Hematopoietic multipotent progenitor cell treated with erythropoietin and hydrocortisone succinate and interleukin-3 and kit ligand, for 8 days (in vitro differentiated cells): ENCODE data around the gene RAPGEFL1.
"Not testable (repeated sequence)": the region's sequence is repeated elsewhere in the genome, so short reads cannot be mapped to it uniquely, and the experiment has no call there.

Experiments
- DNase-seq: peaks from one replicate; pipeline ENCODE4 v3.0.0-alpha.2; 2015

The RAPGEFL1 gene

DNA sequence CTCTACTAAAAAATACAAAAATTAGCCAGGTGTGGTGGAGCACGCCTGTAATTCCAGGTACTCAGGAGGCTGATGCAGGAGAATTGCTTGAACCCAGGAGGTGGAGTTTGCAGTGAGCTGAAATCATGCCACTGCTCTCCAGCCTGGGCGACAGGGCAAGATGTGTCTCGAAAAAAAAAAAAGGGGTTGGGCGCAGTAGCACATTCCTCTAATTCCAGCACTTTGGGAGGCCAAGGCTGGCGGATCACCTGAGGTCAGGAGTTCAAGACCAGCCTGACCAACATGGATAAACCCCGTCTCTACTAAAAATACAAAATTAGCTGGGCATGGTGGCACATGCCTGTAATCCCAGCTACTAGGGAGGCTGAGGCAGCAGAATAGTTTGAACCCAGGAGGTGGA, 36.6 kb downstream of the RAPGEFL1 start:
- DNase-seq = not testable (repeated sequence)

DNA sequence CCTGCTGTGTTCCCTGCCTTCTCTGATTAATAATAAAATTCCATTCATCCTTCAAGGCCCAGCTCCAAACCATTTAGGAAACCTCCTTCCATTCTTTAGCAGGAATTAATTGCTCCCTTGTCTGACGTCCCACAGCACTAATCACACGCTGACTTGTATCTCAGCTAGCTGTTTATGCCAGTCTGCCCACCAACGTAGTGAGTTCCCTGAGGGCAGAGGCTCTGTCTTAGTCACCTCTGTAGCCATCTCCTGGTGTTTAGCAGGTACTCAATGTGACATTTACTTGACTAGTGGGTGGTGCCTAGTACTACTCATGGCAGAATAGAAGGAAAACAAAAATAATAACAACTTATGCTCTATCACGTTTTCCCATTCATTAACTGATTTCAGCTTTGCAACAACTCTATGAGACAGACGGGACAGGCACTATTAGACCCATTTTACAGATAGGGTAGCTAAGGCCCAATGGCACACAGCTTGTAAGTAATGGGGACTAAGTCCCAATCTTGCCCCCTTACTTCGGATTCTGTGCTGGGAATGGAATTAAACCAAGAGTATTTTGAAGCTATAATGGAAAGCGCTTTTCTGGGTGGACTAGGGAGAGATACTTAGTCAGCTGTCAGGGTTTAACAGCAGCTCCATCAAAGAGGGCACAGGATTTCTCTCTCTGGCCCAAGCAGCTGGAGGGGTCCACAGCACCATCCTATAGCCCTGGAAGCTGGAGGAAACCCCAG, 40.9 kb downstream of the RAPGEFL1 start:
- DNase-seq = no peak

DNA sequence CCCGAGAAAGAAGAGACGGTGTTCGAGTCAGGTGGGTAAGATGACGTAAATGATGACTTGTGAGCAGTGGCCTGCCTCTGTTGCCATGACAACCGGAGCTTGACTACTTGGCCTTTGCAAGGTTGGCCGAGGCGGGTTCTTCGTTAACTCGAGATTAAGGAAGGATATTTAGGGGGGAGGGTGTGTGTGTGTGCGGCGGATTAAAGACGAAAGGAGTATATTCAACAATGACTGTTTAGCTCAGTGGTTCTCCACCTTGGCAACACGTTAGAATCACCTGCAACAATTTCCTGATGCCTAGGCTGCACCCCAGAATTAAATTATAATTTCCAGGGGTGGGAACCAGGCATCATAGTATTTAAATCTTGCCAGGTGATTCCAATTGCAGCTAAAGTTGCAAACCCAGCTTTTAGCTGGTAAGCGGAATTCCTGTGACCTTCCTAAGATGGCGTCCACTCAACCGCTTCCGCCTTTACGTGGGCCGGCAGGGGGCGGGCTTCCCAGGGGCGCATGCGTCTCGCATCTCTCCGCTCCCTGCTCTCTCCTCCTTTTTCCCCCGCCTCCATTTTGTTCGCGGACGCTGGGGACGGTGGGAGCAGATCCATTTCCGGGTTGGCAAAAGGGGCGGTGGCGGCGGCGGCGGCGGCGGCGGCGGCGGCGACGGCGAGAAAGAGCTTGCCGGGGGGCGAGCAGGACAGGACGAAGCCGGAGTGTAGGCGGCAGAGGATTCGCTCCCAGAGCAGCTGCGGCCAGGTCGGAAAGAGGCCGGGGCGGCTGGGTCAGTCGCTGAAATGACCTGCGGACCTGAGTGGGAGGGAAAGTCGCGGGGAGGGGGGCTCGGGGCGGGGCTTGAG, 41.7 kb downstream of the RAPGEFL1 start, which contains the start of gene WIPF2:
WIPF2 (plus strand) TSS at position 565 of the 854 bp plus-strand sequence. CDS start 37,156 bp downstream, outside the sequence.
- DNase-seq = peak; percentile 98

DNA sequence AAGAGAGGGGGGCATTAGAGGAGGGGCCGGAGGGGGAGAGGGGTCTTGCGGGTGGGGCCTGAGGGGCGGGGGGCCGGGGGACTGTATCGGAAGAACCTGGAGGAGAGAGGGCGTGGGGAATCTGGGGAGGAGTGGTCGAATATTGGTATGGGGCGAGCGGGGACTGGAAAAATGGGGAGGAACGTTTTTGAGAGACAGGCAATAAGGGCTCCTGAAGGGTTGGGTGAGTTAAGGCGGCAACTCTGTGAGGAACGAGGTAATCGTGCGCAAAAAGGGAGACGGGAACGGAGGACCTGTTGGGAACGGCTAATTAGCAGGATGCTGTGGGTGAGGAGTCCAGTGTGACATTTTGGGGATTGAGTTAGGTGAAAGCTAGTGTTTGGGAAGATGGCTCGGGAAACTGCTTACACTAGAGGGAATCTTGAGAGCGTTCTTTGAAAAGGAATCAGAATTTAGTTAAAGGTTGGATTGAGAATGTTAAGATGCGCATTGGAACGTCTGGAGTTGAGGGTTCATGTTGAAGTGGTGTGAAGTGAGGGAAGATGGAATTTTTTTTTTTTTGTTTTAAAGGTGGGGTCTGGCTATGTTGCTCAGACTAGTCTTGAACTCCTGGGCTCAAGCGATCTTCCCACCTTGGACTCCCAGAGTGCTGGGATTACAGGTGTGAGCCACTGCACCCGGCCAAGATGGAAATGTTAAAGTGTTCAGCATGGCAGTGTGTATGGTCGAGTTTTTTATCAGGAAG, 42.5 kb downstream of the RAPGEFL1 start:
- DNase-seq = peak; percentile 56

DNA sequence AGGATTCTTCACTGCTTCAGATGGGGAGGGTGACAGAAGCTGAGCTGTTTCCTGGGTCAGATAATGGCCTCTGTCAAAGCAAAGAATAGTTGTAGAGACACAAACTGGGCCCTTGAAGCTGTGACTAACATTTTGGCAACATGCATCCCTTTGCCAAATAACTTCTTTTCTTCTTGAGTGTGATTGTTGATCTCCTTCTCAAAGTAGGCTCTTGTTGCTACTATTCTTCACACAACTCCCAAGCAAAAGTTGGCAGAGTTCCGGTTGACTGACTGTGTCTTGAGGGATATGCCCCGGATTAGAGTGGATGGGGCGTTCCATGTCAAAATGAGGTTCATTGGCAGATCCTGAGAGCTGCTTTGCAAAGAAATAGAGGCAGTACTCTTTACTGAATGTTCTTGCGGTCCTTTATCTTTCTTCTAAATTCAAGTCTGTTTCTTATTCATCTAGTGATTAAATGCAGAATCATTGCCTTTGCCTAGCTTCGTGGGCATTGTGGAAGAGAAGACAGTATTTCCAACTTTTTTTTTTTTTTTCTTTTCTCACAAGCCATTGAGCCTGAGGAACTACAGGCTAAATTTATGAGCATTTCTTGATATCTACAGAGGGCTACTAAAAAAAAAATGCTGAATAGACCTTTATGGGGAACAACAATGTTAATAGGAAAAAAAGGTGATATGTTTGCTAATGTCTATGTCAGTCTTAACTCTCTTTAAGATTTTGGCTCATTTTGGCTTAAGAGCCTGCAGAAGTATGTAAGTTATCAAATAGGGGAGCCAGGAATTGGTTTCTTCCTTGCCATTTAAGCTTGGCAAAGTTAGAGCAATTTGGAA, 47.7 kb downstream of the RAPGEFL1 start:
- peak; percentile 74 for DNase-seq

DNA sequence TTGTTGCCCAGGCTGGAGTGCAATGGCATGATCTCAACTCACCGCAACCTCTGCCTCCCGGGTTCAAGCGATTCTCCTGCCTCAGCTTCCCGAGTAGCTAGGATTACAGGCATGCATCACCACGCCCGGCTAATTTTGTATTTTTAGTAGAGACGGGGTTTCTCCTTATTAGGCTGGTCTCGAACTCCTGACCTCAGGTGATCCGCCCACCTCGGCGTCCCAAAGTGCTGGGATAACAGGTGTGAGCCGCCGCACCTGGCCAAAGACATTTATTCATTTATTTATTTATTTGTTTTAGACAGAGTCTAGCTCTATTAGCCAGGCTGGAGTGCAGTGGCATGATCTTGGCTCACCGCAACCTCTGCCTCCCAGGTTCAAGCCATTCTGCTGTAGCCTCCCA, 51.9 kb downstream of the RAPGEFL1 start:
- DNase-seq = not testable (repeated sequence)

DNA sequence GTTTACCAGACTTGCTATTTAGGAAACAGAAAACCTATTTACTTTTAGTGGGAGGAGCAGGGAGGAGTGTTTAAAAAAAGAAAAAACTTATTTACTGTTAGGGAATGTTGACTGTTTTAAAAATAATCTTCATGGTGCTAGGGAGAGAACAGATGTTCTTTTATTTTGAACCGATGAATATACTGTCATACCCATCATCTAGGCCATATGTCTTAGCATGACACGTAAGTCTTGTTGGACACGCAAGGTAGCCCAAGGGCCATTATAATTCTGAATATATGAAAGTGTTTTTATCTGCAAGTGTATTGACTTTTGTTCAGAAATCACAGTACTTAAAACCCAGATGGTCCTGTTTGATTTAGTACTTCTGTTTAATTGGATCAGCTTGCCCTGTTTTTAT, 53.4 kb downstream of the RAPGEFL1 start:
- no peak for DNase-seq

DNA sequence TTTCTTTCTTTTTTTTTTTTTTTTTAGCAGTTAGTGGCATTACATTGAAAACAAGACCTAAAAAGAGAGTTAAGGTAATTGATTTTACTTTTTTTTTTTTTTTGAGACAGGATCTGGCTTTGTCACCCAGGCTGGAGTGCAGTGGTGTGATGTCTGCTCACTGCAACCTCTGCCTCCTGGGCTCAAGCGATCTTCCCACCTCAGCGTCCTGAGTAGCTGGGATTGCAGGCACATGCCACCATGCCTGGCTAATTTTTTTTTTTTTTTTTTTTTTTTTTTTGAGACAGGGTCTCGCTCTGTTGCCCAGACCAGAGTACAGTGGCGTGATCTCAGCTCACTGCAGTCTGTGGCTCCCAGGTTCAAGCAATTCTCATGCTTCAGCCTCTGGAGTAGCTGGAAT, 54.7 kb downstream of the RAPGEFL1 start:
- not testable (repeated sequence) for DNase-seq

DNA sequence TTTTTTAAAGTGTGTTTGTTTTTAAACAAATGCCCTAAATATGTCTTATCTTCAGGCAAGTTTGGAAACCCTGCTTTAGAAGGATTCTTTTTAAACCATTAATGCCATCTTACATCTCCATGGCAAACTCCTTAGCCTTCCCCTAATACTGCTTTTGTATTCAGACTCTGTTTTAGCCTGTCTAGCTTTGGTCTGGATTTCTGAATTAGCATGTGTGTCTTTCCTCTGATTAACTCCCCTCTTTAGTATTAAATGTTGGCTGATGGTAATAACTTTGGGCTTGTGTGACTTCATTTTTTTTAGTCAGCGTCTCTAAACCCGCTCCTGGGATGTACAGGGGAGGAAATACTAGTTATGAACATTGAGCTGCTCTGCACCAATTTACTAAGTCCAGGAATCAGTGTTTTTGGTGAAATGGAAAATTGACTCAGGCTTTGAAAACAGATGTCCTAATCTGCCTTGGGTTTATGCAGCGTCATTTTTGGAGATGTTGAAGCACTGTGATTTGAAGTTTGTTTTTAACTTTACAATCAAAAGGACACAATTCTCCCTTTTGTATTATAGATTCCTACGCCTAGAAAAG, 64.1 kb downstream of the RAPGEFL1 start:
- DNase-seq = no peak

DNA sequence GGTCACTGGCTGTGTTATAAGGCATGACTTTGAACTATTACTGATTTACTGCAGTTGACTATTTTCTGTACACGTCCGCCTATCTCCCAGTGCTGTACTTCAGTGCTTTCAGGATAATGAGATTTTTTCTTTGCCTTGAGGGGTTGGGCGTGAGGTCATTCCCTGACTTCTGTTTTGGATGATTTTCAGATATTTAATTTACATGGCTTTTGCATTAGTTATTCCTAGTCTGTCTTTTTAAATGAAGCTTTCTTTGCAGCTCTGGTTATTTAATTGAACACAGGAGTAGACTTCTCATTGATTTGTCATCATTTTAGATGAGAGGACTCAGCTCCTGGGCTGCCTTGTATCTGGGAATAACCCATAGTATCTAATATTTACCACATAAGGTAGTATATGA, 65.5 kb downstream of the RAPGEFL1 start:
- DNase-seq = no peak

DNA sequence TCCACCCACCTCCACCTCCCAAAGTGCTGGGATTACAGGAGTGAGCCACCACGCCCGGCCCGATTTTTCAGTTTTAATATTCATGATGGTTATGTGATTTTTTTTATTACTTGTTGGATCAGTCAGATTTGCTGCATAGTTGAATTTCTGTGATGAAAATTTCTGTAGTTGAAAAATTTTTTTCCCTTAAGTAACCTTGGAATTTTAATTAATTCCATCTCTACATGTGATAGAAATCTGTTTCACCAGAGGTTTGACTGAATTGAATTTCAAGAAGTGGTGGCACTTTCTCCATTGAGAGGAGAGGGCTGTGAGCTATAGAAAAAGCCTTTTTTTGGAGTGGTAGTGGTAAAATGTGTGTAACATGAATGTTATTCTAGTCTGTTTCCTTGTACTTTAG, 66.5 kb downstream of the RAPGEFL1 start:
- no peak for DNase-seq

DNA sequence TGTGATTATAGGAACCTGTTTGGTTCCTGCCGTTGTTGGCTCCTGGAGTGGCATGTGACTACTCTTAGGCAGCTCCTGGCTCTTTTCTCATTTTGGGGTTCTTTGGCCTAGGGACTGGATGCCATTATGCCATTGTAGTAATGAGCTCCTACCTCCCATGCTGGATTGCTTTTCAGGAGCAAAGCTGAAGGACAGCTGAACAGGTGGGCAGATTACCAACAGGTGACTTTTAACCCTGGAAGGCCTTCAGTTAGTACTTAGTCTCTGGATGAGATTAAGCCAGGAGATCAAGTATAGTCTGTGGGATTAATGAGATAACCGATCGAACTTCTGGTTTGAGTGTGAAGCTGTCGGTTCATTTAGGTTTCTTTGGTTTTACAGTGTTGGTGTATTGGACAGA, 67.0 kb downstream of the RAPGEFL1 start:
- DNase-seq = no peak
